GM19438 (cell line): ENCODE measurements around the gene CLDN4.

Source experiments
- ATAC-seq: cut with Tn5 transposase; IDR thresholded peaks from one replicate; pipeline ENCODE4 v1.9.1; 2021; ENCODE audit warnings: low read depth; ENCODE audit not compliant: unreplicated experiment

Gene CLDN4

DNA sequence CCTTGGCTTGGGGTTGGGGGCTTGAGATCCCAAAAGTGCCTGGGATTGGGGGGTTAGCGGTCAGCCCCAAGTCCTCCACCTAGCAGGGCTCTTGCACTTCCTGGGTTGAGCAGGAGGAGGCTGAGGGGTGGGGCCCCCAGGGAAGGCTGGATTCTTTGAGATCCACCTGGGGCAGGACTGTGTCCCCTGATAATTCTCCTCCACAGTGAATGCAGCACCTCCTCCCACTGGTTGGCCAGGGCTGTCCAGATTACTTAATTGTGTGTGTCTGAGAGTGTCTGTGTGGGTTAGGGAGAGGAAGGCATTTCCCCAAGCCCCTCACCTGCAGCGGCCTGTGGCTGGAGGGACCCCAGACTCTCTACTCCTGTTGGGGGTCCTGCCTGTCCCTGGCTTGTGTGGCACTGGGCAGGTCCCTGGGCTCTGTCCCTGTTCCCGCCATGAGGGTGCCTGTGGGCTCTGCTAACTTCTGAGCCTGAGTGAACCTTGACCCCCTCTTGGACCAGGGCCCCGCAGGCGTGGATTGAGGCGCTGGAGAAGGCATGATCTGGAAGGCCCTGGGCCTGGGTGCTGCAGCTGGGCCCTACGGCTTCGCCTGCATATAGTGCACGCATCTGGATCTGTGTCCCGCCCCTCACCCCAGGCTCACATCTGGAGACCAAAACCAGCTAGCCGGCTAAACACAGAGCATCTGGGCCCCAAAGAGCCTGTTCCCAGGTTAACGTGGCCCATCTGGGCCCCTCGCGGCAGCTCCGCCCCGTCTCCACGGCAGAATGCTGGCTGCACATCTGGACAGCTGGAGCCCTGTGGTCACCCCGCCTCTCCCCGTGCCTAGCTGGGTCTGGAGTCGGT, 40.6 kb downstream of the CLDN4 start:
- ATAC-seq = no peak

DNA sequence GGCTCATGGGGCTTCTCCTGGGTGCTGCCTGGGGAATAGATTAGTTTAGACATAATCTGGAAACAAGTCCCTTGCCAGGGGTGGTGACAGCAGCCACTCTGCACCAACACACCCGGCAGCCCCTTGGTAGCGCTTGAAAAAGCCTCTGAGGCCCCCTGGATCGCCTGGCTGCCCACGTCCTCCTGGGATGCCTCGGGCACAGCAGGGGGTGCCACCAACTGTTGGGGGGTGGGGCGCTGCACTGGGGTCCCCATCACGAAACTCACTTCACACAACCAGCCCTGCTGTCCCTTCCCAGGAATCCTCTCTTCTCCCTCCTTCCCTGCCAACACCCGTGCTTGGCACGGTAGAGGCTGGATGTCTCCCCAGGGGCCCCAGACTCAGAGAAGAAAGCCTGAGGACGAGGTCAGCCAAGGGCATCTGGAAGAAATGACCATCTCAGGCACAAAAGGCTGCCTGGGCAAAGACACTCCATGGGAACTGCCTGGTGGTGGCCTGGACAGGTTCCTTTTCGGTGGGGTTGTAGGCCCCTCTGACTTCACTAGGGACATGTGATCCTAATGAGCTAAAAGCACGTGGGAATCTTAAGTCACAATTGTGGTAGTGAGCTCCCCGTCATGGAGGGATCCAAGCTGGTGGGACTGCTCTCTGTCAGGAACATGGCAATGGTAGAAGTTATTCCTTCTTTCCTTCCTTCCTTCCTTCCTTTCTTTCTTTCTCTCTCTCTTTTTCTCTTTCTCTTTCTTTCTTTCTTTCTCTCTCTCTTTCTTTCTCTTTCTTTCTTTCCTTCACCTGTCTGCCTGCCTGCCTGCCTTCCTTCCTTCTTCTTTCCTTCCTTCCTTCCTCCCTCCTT, 41.5 kb downstream of the CLDN4 start:
- no peak for ATAC-seq

DNA sequence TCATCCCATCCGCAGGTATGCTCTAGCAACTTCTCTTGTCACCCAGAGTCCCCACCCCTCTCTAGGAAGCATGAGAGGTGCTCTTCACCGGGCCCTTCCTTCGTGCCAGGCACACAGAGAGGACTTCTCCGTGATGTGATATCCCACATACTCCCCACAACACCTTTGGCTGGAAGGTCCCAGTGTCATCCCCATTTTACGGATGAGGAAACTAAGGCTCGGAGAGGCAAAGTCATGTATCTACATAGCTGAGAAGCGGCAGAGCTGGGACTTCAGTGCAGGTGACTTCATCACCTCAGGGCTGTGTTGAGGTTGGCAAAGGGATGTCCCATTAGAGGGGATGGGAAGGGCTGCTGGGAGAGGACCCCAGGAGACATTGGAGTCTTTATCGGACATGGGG, 45.6 kb downstream of the CLDN4 start:
- ATAC-seq = no peak

DNA sequence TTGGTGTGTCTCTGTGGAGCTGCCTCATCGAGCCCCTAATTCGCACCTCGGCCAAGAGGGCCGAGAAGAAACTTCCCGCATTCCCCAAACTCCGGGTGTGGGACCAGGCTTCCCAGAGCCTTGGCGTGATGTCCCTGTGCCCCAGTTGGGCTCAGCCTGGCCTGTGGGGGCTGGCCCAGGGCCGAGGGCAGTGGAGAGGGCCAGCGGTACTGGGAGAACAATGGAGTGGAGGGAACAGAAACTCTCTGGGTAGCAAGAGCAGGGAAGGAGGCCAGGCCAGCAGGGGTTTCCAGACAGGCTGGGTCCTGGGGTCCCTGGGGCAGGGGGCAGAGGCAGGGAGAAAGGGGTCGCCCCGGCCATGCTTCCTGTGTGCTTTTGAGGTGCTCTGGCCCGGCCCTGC, 46.2 kb downstream of the CLDN4 start:
- no peak for ATAC-seq

DNA sequence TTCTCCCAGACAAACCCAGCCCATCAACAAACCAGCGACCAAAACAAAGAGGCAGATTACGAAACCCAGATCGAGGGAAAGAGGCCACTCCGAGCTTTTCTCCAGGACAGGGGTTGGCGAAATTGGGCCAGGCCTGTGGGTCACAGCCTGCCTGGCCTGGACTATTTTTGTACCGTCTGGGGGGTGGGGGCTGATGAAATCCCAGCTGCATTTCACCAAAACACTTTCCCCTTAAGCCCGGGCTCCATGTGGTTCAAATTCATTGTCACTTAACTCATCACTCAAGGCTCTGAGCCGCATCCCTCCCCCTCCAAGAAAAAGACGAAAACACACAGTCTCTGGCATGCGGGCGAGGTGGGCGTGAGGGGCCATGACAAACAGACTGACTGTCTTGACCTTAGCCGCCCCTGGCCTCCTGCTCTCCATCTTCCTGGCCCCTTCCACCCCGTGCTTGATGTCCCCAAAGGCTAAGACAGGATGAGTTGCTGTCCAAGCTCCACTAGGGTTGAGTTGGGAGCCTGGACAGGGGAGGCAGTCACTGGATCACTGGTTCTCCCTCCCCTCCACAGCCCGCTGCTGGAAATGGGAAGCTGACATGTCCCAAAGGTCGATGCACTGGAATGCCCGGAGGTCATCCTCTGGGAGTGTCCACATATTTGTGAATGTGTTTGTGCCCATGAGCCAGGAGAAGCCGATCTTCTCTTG, 49.3 kb downstream of the CLDN4 start:
- ATAC-seq = no peak

DNA sequence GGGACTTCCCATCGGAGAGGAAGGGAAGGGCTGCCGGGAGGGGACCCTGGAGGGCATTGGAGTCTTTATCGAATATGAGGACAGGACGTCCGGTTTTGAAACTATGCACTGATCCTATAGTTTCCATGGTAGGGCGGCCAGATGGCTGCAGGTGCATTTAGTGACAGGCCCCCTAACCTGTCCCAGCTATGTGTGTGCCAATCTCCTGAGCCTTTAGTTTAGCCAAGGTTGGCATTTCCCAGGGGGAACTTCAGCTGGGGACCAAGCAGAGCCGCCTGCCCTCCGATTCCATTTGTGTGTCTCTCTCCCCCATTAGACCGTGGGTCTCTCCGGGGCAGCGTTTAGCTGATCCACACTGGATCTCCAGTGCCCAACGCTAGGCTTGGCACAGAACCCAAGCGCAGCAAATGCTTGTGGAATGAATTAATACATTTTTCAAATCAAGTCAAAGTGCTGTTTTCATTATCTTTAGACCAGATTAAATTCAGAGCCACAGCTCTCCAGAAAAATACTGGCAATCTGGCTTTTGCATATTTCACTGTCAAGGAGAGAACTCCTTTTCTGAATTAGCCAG, 50.0 kb downstream of the CLDN4 start:
- no peak for ATAC-seq

DNA sequence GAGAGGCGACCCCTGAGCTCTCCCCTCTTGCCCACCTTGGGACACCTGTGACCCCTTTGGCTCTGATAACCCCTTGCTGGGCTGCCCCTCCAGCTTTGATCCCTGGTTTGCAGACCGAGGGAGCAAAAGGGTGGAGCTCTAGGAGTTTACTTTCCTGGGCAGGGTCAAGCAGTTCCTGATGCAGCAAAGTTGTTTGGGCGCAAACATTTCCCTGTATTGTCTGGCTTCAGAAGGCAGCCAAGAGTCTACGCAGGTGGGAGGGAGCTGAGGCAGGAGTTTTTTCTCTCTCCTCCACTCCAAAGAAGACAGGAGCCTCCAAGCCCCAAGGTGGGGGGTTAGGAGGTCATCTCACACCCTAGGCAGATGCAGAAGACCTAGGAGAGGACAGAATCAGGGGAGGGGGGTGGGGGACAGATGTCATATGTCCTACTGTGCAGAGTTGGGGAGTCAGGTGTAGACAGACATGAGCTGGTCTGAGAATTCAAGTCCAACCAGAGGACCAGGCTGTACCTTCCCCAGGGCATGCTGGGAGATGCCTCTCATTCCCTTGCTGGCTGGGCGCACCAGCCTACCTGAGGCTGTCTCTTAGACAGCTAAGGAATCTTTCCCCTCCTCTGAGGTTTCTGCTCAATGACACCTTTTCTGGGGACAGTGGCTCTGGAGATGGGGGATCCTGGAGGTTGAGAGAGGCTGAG, 50.7 kb downstream of the CLDN4 start:
- no peak for ATAC-seq

DNA sequence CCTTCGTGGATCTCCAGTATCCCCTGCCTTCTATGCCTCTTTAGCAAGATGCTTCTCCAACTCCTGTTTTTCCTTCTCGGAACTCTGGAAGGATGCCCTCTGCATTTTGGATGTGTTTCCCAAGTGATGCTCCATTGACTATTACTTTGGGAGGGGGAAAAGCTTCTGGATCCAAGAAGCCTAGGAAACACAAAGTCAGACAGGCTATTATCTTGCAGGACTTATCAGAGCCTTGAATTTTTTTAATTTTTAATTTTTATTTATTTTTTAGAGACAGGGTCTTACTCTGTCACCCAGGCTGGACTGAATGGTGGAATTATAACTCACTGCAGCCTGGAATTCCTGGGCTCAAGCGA, 51.2 kb downstream of the CLDN4 start:
- ATAC-seq = no peak
